Mesothelial cell of epicardium (in vitro differentiated cells): ENCODE data around the gene STK36. TPM values are rescaled to one million over a fixed set of nuclear protein-coding genes. Genes with fewer than 3 reads are reported as not detected.
A peak's percentile ranks its signal among the peaks of the same experiment; 100 is the strongest.

ENCODE experiments used
- DNase-seq, 2 experiments: peaks; one replicate each; pipeline ENCODE4 v3.0.0; 2021; ENCODE audit warnings: low spot score in 2 of 2; ENCODE audit not compliant: unreplicated experiment in 2 of 2
- H3K27ac Mint-ChIP-seq: 2 replicates; pipeline ENCODE4 v1.8.0; 2021; ENCODE audit warnings: mixed read lengths
- H3K27me3 Mint-ChIP-seq: 2 replicates; pipeline ENCODE4 v1.8.0; 2021; ENCODE audit warnings: low read depth, mixed read lengths
- H3K36me3 Mint-ChIP-seq: 2 replicates; pipeline ENCODE4 v1.8.0; 2021; ENCODE audit warnings: mixed read lengths
- H3K4me1 Mint-ChIP-seq: 2 replicates; pipeline ENCODE4 v1.8.0; 2021; ENCODE audit warnings: mixed read lengths
- H3K4me3 Mint-ChIP-seq: 2 replicates; pipeline ENCODE4 v1.8.0; 2021; ENCODE audit warnings: mild to moderate bottlenecking, moderate library complexity, mixed read lengths
- H3K9me3 Mint-ChIP-seq: 2 replicates; pipeline ENCODE4 v1.8.0; 2021; ENCODE audit warnings: mixed read lengths
- CTCF ChIP-seq: fragments of 200-600 bp; sonication (generic); IDR thresholded peaks from one replicate; pipeline ENCODE4 v1.5.0; 2021; ENCODE audit warnings: antibody characterized with exemption; ENCODE audit not compliant: unreplicated experiment
- total RNA-seq: library from RNA; stranded (reverse); gene quantifications from 3 replicates; pipeline ENCODE4 v1.2.1, GENCODE V29; 2021

The STK36 gene
- total RNA-seq, 1 donor from 2014 or later, result 115 TPM

GRCh38 chr2:218720048-218721041 is 48.5 kb downstream of the STK36 start:
- DNase-seq, result no peak

GRCh38 chr2:218721488-218721887 is 49.6 kb downstream of the STK36 start:
- Mint-ChIP-seq H3K9me3 (peaks cover 7% of the 10 kb centered on the region), H3K4me1 (peaks cover 19% of the 10 kb centered on the region), H3K27me3 (no peaks in the 10 kb centered on the region), H3K4me3 (no peak overlapping the region), H3K36me3 (peaks cover 21% of the 10 kb centered on the region), H3K27ac (no peak overlapping the region)
- no peak for DNase-seq
- TF ChIP-seq CTCF, result no peak

More at GRCh38 chr2:218720048-218721041, 48.5 kb downstream of the STK36 start:
- no peak overlapping the region for H3K27ac Mint-ChIP-seq
- no peaks in the 10 kb centered on the region for H3K27me3 Mint-ChIP-seq
- H3K36me3 Mint-ChIP-seq, result peaks cover 18% of the 10 kb centered on the region
- H3K4me3 Mint-ChIP-seq, result no peak overlapping the region
- no peak for TF ChIP-seq CTCF
- no peaks in the 10 kb centered on the region for H3K9me3 Mint-ChIP-seq
- H3K4me1 Mint-ChIP-seq, result peaks cover 19% of the 10 kb centered on the region

DNA sequence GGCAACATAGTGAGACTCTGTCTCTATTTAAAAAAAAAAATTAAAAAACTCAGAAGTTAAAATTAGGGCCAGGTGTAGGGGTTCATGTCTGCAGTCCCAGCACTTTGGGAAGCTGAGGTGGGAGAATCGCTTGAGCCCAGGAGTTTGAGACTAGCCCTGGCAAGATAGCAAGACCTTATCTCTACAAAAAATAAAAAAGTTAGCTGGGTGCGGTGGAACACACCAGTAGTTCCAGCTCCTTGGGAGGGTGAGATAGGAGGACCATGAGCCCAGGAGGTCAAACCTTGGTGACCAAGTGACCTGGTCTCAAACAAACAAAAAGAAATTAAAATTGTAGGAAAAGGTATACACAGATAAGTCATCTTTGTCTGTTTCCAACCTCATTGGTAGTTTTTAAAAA is 50.0 kb downstream of the STK36 start:
- DNase-seq, result no peak
- H3K4me1 Mint-ChIP-seq, result peaks cover 19% of the 10 kb centered on the region
- no peak overlapping the region for H3K4me3 Mint-ChIP-seq
- H3K9me3 Mint-ChIP-seq, result peaks cover 8% of the 10 kb centered on the region
- H3K27me3 Mint-ChIP-seq, result no peaks in the 10 kb centered on the region
- peaks cover 22% of the 10 kb centered on the region for H3K36me3 Mint-ChIP-seq
- H3K27ac Mint-ChIP-seq, result no peak overlapping the region
- TF ChIP-seq CTCF, result no peak

DNA sequence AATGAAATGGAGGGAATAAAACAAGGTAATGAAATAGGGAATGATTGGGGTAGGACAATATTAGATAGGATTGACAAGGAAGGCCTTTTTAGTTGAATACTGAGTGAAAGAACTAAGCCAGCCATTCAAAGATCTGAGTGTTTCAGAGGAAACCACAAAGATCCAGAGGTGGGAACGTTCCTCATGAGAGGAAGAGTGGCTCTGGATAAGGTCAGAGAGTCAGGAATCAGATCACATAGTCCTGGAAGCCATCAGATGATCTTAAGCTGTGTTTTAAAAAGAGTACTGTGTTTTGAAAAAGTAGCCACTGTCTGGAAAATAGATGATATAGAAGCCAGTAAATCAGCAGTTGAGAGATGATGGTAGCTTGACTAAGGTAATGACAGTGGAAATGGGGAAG is 50.5 kb downstream of the STK36 start:
- Mint-ChIP-seq H3K4me1 (peaks cover 17% of the 10 kb centered on the region), H3K27ac (peak overlapping the region; percentile 62), H3K36me3 (peaks cover 25% of the 10 kb centered on the region), H3K4me3 (no peak overlapping the region), H3K27me3 (no peaks in the 10 kb centered on the region), H3K9me3 (peaks cover 11% of the 10 kb centered on the region)
- DNase-seq, result no peak
- TF ChIP-seq CTCF, result no peak

DNA sequence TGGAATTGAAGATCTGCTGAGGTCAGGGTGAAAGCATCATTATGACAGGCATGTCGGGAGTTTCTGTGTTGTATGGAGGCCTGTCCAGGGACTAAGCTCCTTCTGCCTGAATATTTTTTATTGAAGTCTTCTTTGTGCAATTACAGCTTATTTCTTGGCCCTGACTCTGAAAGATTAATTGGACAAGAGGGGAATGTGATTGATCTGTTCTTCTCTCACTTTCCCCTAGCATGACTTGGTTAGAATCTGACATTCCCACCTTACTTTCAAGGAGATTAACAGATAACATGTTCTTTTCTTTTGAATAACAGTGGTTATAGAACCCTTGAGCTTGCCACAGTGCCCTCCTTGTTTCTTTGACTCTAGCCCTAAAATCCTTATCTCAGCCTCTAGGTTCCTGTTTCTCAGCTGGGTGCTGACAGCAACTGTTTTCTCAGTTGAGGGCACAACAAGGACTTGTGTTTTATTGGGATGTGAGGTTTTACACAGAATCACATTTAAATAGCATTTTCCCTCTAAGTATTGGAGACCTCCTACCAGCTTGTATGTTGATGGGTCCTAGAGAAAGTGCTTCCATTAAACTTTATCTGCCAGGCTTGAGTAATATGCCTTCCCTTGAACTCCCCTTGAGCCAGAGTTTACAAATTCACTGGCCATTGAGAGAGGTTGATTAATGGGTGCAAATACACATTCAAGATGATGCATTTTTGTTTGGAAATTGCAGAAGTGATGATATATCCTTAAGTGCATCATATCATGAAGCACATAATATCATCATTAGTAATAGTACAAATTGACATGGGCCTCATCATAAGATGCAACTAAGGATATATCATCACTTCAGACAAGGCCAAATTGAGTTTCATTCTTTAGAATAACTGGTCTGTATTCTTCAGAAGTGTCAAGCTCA is 51.2 kb downstream of the STK36 start:
- Mint-ChIP-seq H3K4me1 (peaks cover 16% of the 10 kb centered on the region), H3K27ac (peak overlapping the region; percentile 62), H3K4me3 (no peak overlapping the region), H3K9me3 (peaks cover 16% of the 10 kb centered on the region), H3K36me3 (peaks cover 27% of the 10 kb centered on the region), H3K27me3 (no peaks in the 10 kb centered on the region)
- no peak for TF ChIP-seq CTCF
- no peak for DNase-seq
